Measurements from ENCODE around the gene DPEP2NB. TPM values are rescaled to one million over a fixed set of nuclear protein-coding genes. Genes with fewer than 3 reads are reported as not detected.

DPEP2NB gene, protein sequence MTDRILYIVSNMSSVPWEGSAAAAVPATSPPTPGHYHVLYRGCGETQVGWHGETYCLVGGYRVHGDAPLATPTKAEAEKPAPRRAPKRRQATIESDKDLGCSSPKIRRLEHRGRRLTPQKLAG
- total RNA-seq (2021) (not detected in 2 replicates), Bru-seq, nascent RNA (not detected), BruChase-seq, experiment 1, labeled RNA remaining after a 2-hour chase (not detected), BruChase-seq, experiment 2, labeled RNA remaining after a 6-hour chase (percentile 17 among the genes with signal in this experiment)
- long read RNA-seq, result 0 reads

DNA sequence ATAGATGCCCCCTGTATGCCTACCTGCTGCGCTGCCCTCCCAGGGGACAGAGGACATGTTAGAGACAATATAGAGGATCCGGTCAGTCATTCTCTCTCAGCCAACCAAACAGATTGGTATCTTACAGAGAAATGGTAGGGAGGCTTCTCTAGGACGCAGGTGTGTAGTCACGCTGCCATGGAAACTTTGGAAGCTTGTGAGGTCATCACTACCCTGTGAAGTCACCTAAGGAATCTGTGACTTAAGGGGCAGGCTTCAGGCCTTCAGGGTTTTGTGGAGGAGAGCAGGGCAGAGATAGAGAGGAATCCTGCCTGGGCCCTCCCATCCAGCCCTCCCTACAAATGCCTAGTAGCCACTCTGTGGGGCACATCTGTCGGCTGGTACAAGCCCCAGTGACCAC, at the start of gene DPEP2NB:
Gene DPEP2NB, minus strand, starts transcription at position 231 of the 400 bp plus-strand sequence. Its CDS starts 141 bp downstream, at position 90.
- Histone ChIP-seq H3K36me3 (ENCODE audit: insufficient read depth, low read length, poor library complexity, severe bottlenecking) (no peaks in the 10 kb centered on the region), H3K4me1 (ENCODE audit: insufficient read depth, low read length, poor library complexity, severe bottlenecking) (no peaks in the 10 kb centered on the region), H3K4me3 (ENCODE audit: low read depth, low read length, poor library complexity, severe bottlenecking) (no peak within 1 kb of the TSS), H3K27me3 (replicated peaks; ENCODE audit: insufficient read depth, low read depth, low read length, poor library complexity) (no peaks in the 10 kb centered on the region), H3K9me3 (ENCODE audit: low read depth, low read length, poor library complexity, severe bottlenecking) (no peaks in the 10 kb centered on the region), H3K27ac (ENCODE audit: low read depth, low read length, poor library complexity, severe bottlenecking) (no peak within 1 kb of the TSS)
- no peak for DNase-seq (ENCODE audit: low spot score)
- intact Hi-C loops (cut with micrococcal nuclease; ENCODE audit: unreplicated experiment), result no loop called here
- POLR2A ChIA-PET (ENCODE audit: low non-redundant PET), result no interaction called here
- TF ChIP-seq, protein P1, sequence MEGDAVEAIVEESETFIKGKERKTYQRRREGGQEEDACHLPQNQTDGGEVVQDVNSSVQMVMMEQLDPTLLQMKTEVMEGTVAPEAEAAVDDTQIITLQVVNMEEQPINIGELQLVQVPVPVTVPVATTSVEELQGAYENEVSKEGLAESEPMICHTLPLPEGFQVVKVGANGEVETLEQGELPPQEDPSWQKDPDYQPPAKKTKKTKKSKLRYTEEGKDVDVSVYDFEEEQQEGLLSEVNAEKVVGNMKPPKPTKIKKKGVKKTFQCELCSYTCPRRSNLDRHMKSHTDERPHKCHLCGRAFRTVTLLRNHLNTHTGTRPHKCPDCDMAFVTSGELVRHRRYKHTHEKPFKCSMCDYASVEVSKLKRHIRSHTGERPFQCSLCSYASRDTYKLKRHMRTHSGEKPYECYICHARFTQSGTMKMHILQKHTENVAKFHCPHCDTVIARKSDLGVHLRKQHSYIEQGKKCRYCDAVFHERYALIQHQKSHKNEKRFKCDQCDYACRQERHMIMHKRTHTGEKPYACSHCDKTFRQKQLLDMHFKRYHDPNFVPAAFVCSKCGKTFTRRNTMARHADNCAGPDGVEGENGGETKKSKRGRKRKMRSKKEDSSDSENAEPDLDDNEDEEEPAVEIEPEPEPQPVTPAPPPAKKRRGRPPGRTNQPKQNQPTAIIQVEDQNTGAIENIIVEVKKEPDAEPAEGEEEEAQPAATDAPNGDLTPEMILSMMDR (conservative IDR thresholded peaks at IDR 0.05; ENCODE audit: low read depth, low read length), result no peak
- no peak for TF ChIP-seq EZH2 (IDR thresholded peaks at IDR 0.05; ENCODE audit: borderline replicate concordance, low read depth, low read length, poor library complexity, severe bottlenecking)
- CTCF ChIA-PET, result no interaction called here
- no TSS peak for BruUV-seq (replicated peaks)

DNA sequence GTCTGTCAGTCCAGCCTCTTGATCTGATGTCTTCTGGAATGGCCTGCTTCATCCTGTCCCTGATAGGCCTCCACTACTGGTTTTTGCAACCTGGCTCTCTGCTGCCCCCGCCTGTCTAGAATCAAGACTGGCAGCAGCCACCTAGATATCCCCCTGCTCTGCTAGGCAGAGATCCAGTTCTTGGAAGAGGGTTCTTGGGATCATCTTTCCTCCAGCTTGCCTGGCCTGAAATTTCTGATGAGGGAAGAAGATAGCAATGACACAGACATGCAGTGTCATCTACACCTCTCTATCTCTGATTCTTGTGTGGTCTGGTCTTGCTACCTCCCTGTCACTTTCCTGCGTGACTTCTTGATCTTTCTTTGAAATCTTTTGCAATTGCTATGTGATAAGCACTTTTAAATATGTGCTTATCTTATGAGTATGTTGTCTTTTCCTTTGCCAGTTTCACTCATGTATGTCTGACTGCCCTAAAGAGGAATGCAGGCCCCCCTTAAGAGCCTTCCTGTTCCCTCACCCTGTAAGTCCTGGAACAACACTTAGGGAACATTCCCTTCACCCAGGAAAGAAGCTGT, 49.2 kb upstream of the DPEP2NB start:
- peaks cover 5% of the 10 kb centered on the region for H3K4me1 ChIP-seq (ENCODE audit: insufficient read depth, low read length, poor library complexity, severe bottlenecking)
- TF ChIP-seq, protein P1 (conservative IDR thresholded peaks at IDR 0.05; ENCODE audit: low read depth, low read length), result peak; percentile 87
- no peak for TF ChIP-seq EZH2 (IDR thresholded peaks at IDR 0.05; ENCODE audit: borderline replicate concordance, low read depth, low read length, poor library complexity, severe bottlenecking)
- intact Hi-C loops (cut with micrococcal nuclease; ENCODE audit: unreplicated experiment), result no loop called here
- H3K27me3 ChIP-seq (replicated peaks; ENCODE audit: insufficient read depth, low read depth, low read length, poor library complexity), result no peaks in the 10 kb centered on the region
- no peak overlapping the region for H3K4me3 ChIP-seq (ENCODE audit: low read depth, low read length, poor library complexity, severe bottlenecking)
- no TSS peak for BruUV-seq (replicated peaks)
- POLR2A ChIA-PET (ENCODE audit: low non-redundant PET), result no interaction called here
- H3K27ac ChIP-seq (ENCODE audit: low read depth, low read length, poor library complexity, severe bottlenecking), result no peak overlapping the region
- peak; percentile 76 for DNase-seq (ENCODE audit: low spot score)
- H3K36me3 ChIP-seq (ENCODE audit: insufficient read depth, low read length, poor library complexity, severe bottlenecking), result peaks cover under 1% of the 10 kb centered on the region
- CTCF ChIA-PET, result interaction anchor here (0.6 kb wide), 2 partner anchors 20 to 144 kb away, joined by 9 to 13 read pairs; no protein-coding TSS in a partner anchor
- no peaks in the 10 kb centered on the region for H3K9me3 ChIP-seq (ENCODE audit: low read depth, low read length, poor library complexity, severe bottlenecking)

DNA sequence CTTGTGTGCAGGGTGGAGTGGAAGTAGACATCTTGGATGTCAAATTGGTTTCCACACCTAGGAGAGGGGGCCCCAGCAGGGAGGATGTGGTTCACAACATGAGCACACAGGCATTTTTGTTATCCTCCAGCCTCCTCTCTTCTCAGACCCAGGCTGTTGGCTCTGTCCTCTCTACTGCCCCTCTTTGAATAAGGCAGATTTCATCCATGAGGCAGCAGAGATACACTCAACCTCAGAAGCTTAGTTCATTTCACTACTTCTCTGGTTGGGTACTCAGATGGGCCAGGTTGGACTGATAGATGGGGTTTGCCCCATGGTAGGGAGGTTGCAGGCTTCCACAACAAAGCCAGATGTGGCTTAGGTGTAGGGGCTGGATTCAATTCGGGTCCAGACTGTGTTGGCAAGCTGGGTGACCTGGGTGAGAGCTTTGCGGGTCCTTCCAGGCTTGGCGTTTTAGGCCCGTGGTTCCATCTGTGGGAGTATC, 47.2 kb upstream of the DPEP2NB start:
- intact Hi-C loops (cut with micrococcal nuclease; ENCODE audit: unreplicated experiment), result no loop called here

More for the DNA sequence above, 47.2 kb upstream of the DPEP2NB start:
- TF ChIP-seq, protein P1 (conservative IDR thresholded peaks at IDR 0.05; ENCODE audit: low read depth, low read length), result no peak
- POLR2A ChIA-PET (ENCODE audit: low non-redundant PET), result no interaction called here
- Histone ChIP-seq H3K36me3 (ENCODE audit: insufficient read depth, low read length, poor library complexity, severe bottlenecking) (peaks cover 3% of the 10 kb centered on the region), H3K27ac (ENCODE audit: low read depth, low read length, poor library complexity, severe bottlenecking) (no peak overlapping the region), H3K9me3 (ENCODE audit: low read depth, low read length, poor library complexity, severe bottlenecking) (no peaks in the 10 kb centered on the region), H3K4me1 (ENCODE audit: insufficient read depth, low read length, poor library complexity, severe bottlenecking) (peaks cover 1% of the 10 kb centered on the region), H3K27me3 (replicated peaks; ENCODE audit: insufficient read depth, low read depth, low read length, poor library complexity) (no peaks in the 10 kb centered on the region), H3K4me3 (ENCODE audit: low read depth, low read length, poor library complexity, severe bottlenecking) (no peak overlapping the region)
- BruUV-seq (replicated peaks), result no TSS peak
- DNase-seq (ENCODE audit: low spot score), result no peak
- CTCF ChIA-PET, result no interaction called here
